ENCODE results near the gene AMZ2.

Gene AMZ2

GRCh38 chr17:68290955-68291835, 43.4 kb downstream of the AMZ2 start, which contains the start of the genes ARSG and SLC16A6:
Gene ARSG, plus strand, starts transcription at chr17:68291495. Its CDS starts 15,999 bp downstream, at chr17:68307494.
Gene SLC16A6, minus strand, starts transcription at chr17:68291127. Its CDS starts 12,807 bp downstream, at chr17:68278320.
- peak within 1 kb of the TSS; percentile 64 for H3K4me3 ChIP-seq (ENCODE audit: low read depth, low read length)
- H3K27ac ChIP-seq, result peak within 1 kb of the TSS; percentile 11
- H3K36me3 ChIP-seq (replicated peaks), result no peaks in the 10 kb centered on the region
- H3K27me3 ChIP-seq (replicated peaks), result no peaks in the 10 kb centered on the region
- DNase-seq, result peak; percentile 40
- no peak for TF ChIP-seq CTCF (IDR thresholded peaks at IDR 0.05; ENCODE audit: low read depth, low read length, missing control alignments)
- in situ Hi-C loops (cut with HindIII; ENCODE audit: low pct_ligation_motif_present, low sequenced_read_pairs), result no loop called here

GRCh38 chr17:68291836-68292688, 44.2 kb downstream of the AMZ2 start:
- peak; percentile 51 for DNase-seq
- peak overlapping the region; percentile 11 for H3K27ac ChIP-seq
- TF ChIP-seq CTCF (IDR thresholded peaks at IDR 0.05; ENCODE audit: low read depth, low read length, missing control alignments), result peak; percentile 28

GRCh38 chr17:68292689-68293040, 44.8 kb downstream of the AMZ2 start:
- in situ Hi-C loops (cut with HindIII; ENCODE audit: low pct_ligation_motif_present, low sequenced_read_pairs), result no loop called here
- no peaks in the 10 kb centered on the region for H3K36me3 ChIP-seq (replicated peaks)
- TF ChIP-seq CTCF (IDR thresholded peaks at IDR 0.05; ENCODE audit: low read depth, low read length, missing control alignments), result peak; percentile 0
- no peak overlapping the region for H3K4me3 ChIP-seq (ENCODE audit: low read depth, low read length)
- H3K27me3 ChIP-seq (replicated peaks), result no peaks in the 10 kb centered on the region
- no peak for DNase-seq
- no peak overlapping the region for H3K27ac ChIP-seq

More at GRCh38 chr17:68291836-68292688, 44.2 kb downstream of the AMZ2 start:
- Histone ChIP-seq H3K36me3 (replicated peaks) (no peaks in the 10 kb centered on the region), H3K4me3 (ENCODE audit: low read depth, low read length) (peak overlapping the region; percentile 64), H3K27me3 (replicated peaks) (no peaks in the 10 kb centered on the region)
- in situ Hi-C loops (cut with HindIII; ENCODE audit: low pct_ligation_motif_present, low sequenced_read_pairs), result no loop called here

GRCh38 chr17:68293490-68294195, 45.8 kb downstream of the AMZ2 start:
- Histone ChIP-seq H3K36me3 (replicated peaks) (no peaks in the 10 kb centered on the region), H3K27ac (no peak overlapping the region), H3K4me3 (ENCODE audit: low read depth, low read length) (no peak overlapping the region), H3K27me3 (replicated peaks) (no peaks in the 10 kb centered on the region)
- no peak for DNase-seq
- no peak for TF ChIP-seq CTCF (IDR thresholded peaks at IDR 0.05; ENCODE audit: low read depth, low read length, missing control alignments)
- in situ Hi-C loops (cut with HindIII; ENCODE audit: low pct_ligation_motif_present, low sequenced_read_pairs), result no loop called here

GRCh38 chr17:68294196-68294555, 46.3 kb downstream of the AMZ2 start:
- TF ChIP-seq CTCF (IDR thresholded peaks at IDR 0.05; ENCODE audit: low read depth, low read length, missing control alignments), result no peak
- DNase-seq, result no peak
- H3K27me3 ChIP-seq (replicated peaks), result no peaks in the 10 kb centered on the region
- H3K4me3 ChIP-seq (ENCODE audit: low read depth, low read length), result no peak overlapping the region
- in situ Hi-C loops (cut with HindIII; ENCODE audit: low pct_ligation_motif_present, low sequenced_read_pairs), result no loop called here
- no peak overlapping the region for H3K27ac ChIP-seq
- H3K36me3 ChIP-seq (replicated peaks), result no peaks in the 10 kb centered on the region

All from brain microvascular endothelial cell (primary cell).